A549 (cell line): ENCODE measurements around the gene SPAG5.

Experiments used
- BHLHE40 ChIP-seq: IDR thresholded peaks from 2 replicates; pipeline ENCODE4 v1.6.1; 2012; ENCODE audit warnings: low read depth, low read length, inconsistent platforms
- CHD2 ChIP-seq: fragments of 150-350 bp; IDR thresholded peaks from 2 replicates; pipeline ENCODE4 v1.6.1; 2014; ENCODE audit warnings: low read length; ENCODE audit not compliant: partially characterized antibody
- POLR2A ChIP-seq: IDR thresholded peaks from 2 replicates; pipeline ENCODE4 v1.6.1; 2012; ENCODE audit warnings: mild to moderate bottlenecking, low read length
- TF ChIP-seq, protein P1 (sequence below): fragments of >200 bp; sonication (Bioruptor Twin); formaldehyde crosslinking; IDR thresholded peaks from 3 replicates; pipeline ENCODE4 v1.5.1; 2016
- TF ChIP-seq, protein P2 (sequence below): fragments of 200-600 bp; sonication (generic); IDR thresholded peaks from 2 replicates; pipeline ENCODE4 v1.6.1; 2016; ENCODE audit warnings: antibody characterized with exemption, mild to moderate bottlenecking, moderate library complexity
- TF ChIP-seq, protein P3 (sequence below): fragments of 250-450 bp; sonication (Bioruptor Pico); IDR thresholded peaks from 2 replicates; pipeline ENCODE4 v1.5.0; 2021; ENCODE audit warnings: mild to moderate bottlenecking, moderate library complexity, borderline replicate concordance
- TF ChIP-seq, protein P4 (sequence below): IDR thresholded peaks from 2 replicates; pipeline ENCODE4 v1.6.1; 2012

DNA sequence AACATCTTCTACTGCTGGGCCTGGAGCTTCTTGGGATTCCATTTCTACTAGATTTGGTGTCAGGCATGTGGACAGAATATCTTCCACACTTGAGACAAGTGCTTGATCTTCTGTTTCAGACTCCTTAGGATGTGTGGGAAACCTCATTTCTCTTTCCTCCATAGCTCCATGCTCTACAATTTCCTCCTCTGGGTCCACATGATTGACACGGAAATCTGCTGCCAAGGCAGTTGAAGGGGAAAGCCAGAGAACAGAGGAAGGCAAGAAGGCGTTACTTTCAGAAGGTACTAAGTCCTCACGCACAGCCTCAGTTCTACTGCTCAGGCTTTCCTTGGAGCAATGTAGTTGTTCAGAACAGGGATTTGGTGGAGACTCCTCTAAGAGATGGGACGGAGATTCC, 6.6 kb downstream of the SPAG5 start:
- no peak for TF ChIP-seq POLR2A
- TF ChIP-seq, protein P1, sequence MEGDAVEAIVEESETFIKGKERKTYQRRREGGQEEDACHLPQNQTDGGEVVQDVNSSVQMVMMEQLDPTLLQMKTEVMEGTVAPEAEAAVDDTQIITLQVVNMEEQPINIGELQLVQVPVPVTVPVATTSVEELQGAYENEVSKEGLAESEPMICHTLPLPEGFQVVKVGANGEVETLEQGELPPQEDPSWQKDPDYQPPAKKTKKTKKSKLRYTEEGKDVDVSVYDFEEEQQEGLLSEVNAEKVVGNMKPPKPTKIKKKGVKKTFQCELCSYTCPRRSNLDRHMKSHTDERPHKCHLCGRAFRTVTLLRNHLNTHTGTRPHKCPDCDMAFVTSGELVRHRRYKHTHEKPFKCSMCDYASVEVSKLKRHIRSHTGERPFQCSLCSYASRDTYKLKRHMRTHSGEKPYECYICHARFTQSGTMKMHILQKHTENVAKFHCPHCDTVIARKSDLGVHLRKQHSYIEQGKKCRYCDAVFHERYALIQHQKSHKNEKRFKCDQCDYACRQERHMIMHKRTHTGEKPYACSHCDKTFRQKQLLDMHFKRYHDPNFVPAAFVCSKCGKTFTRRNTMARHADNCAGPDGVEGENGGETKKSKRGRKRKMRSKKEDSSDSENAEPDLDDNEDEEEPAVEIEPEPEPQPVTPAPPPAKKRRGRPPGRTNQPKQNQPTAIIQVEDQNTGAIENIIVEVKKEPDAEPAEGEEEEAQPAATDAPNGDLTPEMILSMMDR, result no peak
- TF ChIP-seq, protein P2, sequence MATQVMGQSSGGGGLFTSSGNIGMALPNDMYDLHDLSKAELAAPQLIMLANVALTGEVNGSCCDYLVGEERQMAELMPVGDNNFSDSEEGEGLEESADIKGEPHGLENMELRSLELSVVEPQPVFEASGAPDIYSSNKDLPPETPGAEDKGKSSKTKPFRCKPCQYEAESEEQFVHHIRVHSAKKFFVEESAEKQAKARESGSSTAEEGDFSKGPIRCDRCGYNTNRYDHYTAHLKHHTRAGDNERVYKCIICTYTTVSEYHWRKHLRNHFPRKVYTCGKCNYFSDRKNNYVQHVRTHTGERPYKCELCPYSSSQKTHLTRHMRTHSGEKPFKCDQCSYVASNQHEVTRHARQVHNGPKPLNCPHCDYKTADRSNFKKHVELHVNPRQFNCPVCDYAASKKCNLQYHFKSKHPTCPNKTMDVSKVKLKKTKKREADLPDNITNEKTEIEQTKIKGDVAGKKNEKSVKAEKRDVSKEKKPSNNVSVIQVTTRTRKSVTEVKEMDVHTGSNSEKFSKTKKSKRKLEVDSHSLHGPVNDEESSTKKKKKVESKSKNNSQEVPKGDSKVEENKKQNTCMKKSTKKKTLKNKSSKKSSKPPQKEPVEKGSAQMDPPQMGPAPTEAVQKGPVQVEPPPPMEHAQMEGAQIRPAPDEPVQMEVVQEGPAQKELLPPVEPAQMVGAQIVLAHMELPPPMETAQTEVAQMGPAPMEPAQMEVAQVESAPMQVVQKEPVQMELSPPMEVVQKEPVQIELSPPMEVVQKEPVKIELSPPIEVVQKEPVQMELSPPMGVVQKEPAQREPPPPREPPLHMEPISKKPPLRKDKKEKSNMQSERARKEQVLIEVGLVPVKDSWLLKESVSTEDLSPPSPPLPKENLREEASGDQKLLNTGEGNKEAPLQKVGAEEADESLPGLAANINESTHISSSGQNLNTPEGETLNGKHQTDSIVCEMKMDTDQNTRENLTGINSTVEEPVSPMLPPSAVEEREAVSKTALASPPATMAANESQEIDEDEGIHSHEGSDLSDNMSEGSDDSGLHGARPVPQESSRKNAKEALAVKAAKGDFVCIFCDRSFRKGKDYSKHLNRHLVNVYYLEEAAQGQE, result no peak
- no peak for TF ChIP-seq BHLHE40
- TF ChIP-seq, protein P3, sequence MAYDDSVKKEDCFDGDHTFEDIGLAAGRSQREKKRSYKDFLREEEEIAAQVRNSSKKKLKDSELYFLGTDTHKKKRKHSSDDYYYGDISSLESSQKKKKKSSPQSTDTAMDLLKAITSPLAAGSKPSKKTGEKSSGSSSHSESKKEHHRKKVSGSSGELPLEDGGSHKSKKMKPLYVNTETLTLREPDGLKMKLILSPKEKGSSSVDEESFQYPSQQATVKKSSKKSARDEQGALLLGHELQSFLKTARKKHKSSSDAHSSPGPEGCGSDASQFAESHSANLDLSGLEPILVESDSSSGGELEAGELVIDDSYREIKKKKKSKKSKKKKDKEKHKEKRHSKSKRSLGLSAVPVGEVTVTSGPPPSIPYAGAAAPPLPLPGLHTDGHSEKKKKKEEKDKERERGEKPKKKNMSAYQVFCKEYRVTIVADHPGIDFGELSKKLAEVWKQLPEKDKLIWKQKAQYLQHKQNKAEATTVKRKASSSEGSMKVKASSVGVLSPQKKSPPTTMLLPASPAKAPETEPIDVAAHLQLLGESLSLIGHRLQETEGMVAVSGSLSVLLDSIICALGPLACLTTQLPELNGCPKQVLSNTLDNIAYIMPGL, result no peak
- TF ChIP-seq CHD2, result no peak
- TF ChIP-seq, protein P4, sequence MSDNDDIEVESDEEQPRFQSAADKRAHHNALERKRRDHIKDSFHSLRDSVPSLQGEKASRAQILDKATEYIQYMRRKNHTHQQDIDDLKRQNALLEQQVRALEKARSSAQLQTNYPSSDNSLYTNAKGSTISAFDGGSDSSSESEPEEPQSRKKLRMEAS, result no peak
